ENCODE measurements around the gene STIM1.

STIM1 gene

GRCh38 chr11:3929649-3930048 is 74.2 kb downstream of the STIM1 start:
- DNase-seq, result no peak
- H3K27me3 Mint-ChIP-seq, result no peaks in the 10 kb centered on the region
- no peaks in the 10 kb centered on the region for H3K9me3 Mint-ChIP-seq
- no peak for ATAC-seq
- peak overlapping the region in 1 of 2 donors; percentile 42 for H3K27ac Mint-ChIP-seq
- no peak overlapping the region for H3K4me3 Mint-ChIP-seq
- peaks cover 49% of the 10 kb centered on the region for H3K4me1 Mint-ChIP-seq

DNA sequence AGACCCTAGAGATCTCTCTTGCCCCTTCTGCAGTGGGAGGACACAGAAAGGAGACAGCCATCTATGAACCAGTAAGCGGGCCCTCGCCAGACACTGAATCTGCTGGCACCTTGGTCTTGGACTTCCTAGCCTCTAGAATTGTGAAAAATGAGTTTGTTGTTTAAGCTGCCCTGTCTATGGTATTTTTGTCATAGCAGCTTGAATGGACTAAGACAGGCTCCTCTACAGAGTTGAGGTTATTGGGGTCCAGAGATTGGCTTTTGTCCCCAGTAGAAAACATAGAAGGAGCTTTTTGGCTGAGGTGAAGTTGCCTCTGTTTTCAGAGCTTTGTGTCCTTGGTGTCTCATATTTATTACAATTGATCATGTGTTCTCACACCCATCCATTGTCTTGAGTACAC is 77.2 kb downstream of the STIM1 start:
- no peak overlapping the region for H3K27ac Mint-ChIP-seq
- peaks cover 73% of the 10 kb centered on the region for H3K4me1 Mint-ChIP-seq
- no peak overlapping the region for H3K4me3 Mint-ChIP-seq
- H3K27me3 Mint-ChIP-seq, result no peaks in the 10 kb centered on the region
- no peaks in the 10 kb centered on the region for H3K9me3 Mint-ChIP-seq
- ATAC-seq, result no peak
- no peak for DNase-seq

GRCh38 chr11:3933165-3933628 is 77.7 kb downstream of the STIM1 start:
- H3K27me3 Mint-ChIP-seq, result no peaks in the 10 kb centered on the region
- ATAC-seq, result no peak
- no peak for DNase-seq
- H3K4me3 Mint-ChIP-seq, result no peak overlapping the region
- peaks cover 73% of the 10 kb centered on the region for H3K4me1 Mint-ChIP-seq
- no peaks in the 10 kb centered on the region for H3K9me3 Mint-ChIP-seq
- H3K27ac Mint-ChIP-seq, result no peak overlapping the region

DNA sequence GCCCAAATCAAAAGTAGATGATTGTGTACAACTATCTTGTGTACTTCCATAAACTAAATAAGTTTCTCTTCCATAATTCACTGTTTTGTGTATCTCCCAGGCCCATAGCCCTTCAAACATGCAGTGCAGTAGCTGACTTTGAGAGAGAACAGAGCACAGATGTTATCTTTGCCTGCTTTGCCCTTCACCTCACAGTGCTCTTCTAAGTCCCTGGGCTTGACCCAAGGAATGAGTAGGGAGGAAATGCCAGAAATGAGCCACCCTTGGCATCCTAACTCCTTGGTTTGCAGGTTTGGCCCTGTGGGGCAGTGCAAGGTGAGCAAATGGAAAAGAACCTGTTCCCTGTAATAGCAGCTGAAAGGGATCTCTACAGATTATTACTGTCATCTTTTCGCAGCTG is 79.2 kb downstream of the STIM1 start:
- peaks cover 71% of the 10 kb centered on the region for H3K4me1 Mint-ChIP-seq
- no peaks in the 10 kb centered on the region for H3K9me3 Mint-ChIP-seq
- no peak overlapping the region for H3K4me3 Mint-ChIP-seq
- H3K27ac Mint-ChIP-seq, result no peak overlapping the region
- DNase-seq (no peak), ATAC-seq (no peak)
- H3K27me3 Mint-ChIP-seq, result no peaks in the 10 kb centered on the region

DNA sequence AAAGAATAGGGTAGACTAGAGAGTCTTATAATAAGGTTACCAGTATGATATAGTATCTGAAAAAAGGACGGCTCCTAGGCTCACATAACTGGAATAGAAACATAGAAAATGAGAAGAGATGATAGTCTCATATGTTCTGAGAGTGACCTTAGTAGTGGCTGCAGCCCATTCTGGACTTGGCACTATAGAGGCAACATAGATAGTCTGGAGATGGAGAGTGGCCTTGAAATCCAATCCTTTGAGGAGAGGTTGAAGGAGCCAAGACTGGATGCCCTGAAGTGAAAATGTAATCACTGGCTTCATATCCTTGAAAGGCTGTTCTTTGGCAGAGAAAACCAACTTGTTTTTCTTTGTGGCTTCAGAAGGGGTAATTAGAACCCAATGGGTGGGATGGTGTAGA is 81.1 kb downstream of the STIM1 start:
- no peak overlapping the region for H3K27ac Mint-ChIP-seq

GRCh38 chr11:3939211-3939610 is 83.7 kb downstream of the STIM1 start:
- no peaks in the 10 kb centered on the region for H3K27me3 Mint-ChIP-seq
- H3K9me3 Mint-ChIP-seq, result no peaks in the 10 kb centered on the region
- no peak overlapping the region for H3K27ac Mint-ChIP-seq
- peaks cover 92% of the 10 kb centered on the region for H3K4me1 Mint-ChIP-seq
- peak; percentile 45 for ATAC-seq
- no peak for DNase-seq
- H3K4me3 Mint-ChIP-seq, result no peak overlapping the region

More for the DNA sequence above, 81.1 kb downstream of the STIM1 start:
- no peaks in the 10 kb centered on the region for H3K27me3 Mint-ChIP-seq
- no peak for ATAC-seq
- peaks cover 80% of the 10 kb centered on the region for H3K4me1 Mint-ChIP-seq
- no peak for DNase-seq
- H3K4me3 Mint-ChIP-seq, result no peak overlapping the region
- H3K9me3 Mint-ChIP-seq, result no peaks in the 10 kb centered on the region

DNA sequence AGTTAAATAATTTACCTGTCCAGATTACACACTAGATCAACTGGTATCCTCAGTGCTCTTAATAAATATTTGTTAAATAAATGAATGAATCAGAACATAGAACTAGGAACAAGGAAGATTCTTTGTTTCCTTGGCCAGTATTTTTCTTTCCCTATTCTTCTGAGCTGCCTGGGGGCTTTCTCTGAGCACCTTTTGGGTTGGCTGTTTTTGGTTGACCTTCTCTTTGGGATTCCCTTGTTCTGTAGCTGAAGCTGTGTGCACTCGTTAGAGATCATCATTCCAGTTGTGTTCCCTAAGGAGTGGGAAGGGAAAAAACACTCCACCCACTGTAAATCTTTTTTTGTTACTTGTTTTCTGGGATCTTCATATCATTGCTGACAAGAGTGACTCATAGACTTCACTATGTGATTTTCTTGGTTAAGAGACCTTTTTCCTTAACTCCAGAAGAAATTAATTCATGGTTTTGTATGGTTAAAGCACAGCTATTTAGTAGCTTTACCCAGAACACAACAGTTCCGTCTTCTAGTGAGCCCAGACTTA is 84.3 kb downstream of the STIM1 start:
- DNase-seq (no peak), ATAC-seq (no peak)
- Mint-ChIP-seq H3K9me3 (no peaks in the 10 kb centered on the region), H3K4me1 (peaks cover 92% of the 10 kb centered on the region), H3K27ac (no peak overlapping the region), H3K4me3 (no peak overlapping the region), H3K27me3 (no peaks in the 10 kb centered on the region)

DNA sequence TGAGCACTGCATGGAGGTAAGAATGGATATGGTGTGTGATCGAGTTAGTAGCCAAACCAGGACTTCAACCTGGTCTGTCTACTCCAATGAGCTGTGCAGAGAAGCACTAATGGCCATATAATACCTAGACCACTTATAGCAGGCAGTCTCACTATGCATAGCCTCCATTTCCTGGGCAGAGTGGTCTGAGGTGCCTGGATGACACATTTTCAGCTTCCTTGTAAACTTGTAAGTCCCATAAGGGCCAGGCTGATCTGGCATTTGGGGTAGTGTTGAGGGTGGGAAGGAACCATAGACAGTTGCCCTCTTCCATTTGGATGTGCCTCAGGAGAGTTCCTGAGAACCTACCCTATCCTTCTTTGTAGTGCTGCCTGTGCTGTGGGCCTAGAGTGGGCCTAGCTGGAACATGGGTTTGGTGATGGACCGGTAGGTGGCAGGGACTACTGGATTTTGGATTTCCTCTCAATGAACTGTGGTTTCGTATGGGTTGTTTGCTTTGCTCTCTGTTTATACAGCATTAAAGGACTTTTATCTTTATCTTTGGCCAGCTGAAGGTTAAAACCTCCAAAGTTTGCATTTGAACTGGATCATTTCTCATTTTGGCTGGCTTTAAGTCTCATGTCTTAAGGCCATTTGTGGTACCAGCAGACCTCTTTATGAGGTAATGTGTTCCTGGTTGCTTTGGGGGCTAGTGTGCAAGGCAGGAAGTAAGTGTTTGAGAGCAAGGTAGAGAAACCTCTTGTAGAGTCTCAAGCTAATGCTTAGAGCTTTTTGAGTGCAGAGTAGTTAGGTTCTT is 86.9 kb downstream of the STIM1 start:
- peak in 1 of 2 donors; percentile 38 for DNase-seq
- ATAC-seq, result peak; percentile 72
- Mint-ChIP-seq H3K27me3 (no peaks in the 10 kb centered on the region), H3K9me3 (no peaks in the 10 kb centered on the region), H3K27ac (peak overlapping the region; percentile 12 to 89), H3K4me1 (peaks cover 89% of the 10 kb centered on the region), H3K4me3 (peak overlapping the region; percentile 18 to 25)

GRCh38 chr11:3942956-3943497 is 87.6 kb downstream of the STIM1 start:
- peak overlapping the region in 1 of 2 donors; percentile 18 for H3K4me3 Mint-ChIP-seq
- peaks cover 92% of the 10 kb centered on the region for H3K4me1 Mint-ChIP-seq
- no peaks in the 10 kb centered on the region for H3K27me3 Mint-ChIP-seq
- no peak for DNase-seq
- no peaks in the 10 kb centered on the region for H3K9me3 Mint-ChIP-seq
- ATAC-seq, result no peak
- peak overlapping the region in 1 of 2 donors; percentile 89 for H3K27ac Mint-ChIP-seq

- no peak overlapping the region for H3K4me3 Mint-ChIP-seq
- DNase-seq, result no peak
- peaks cover 95% of the 10 kb centered on the region for H3K4me1 Mint-ChIP-seq
- peak overlapping the region in 1 of 2 donors; percentile 24 for H3K27ac Mint-ChIP-seq
- ATAC-seq, result no peak
- no peaks in the 10 kb centered on the region for H3K27me3 Mint-ChIP-seq
- H3K9me3 Mint-ChIP-seq, result no peaks in the 10 kb centered on the region
Observed at GRCh38 chr11:3944198-3944597, 88.7 kb downstream of the STIM1 start.

GRCh38 chr11:3946455-3947017 is 91.1 kb downstream of the STIM1 start:
- ATAC-seq (peak; percentile 19), DNase-seq (no peak)
- Mint-ChIP-seq H3K4me1 (peaks cover 95% of the 10 kb centered on the region), H3K27ac (peak overlapping the region; percentile 92 to 95), H3K27me3 (no peaks in the 10 kb centered on the region), H3K4me3 (peak overlapping the region; percentile 55 to 69), H3K9me3 (no peaks in the 10 kb centered on the region)

DNA sequence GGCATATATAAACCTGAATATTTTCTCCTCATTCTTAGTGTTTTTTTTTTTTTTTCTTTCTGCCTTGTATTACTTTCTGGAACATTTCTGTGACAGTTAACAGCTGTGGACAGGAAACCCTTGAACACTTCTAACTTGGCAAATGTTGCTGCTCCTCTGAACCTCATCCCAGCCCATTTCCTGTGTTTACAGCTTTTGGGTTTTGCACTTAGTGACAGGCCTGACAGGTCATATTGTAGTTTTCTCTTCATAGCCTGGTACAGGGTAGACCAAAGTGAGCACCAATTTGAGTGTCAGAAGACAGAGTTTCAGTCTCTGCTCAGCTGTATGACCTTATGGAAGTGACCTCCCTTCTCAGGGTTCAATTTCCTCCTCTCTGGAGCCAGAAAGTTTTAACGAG is 91.6 kb downstream of the STIM1 start:
- Mint-ChIP-seq H3K9me3 (no peaks in the 10 kb centered on the region), H3K4me1 (peaks cover 95% of the 10 kb centered on the region)

GRCh38 chr11:3949125-3949524 is 93.7 kb downstream of the STIM1 start:
- Mint-ChIP-seq H3K9me3 (peaks cover 0 to 2% of the 10 kb centered on the region in 2 donors), H3K27ac (peak overlapping the region in 1 of 2 donors; percentile 6), H3K4me3 (peak overlapping the region; percentile 32 to 44), H3K27me3 (no peaks in the 10 kb centered on the region), H3K4me1 (peaks cover 95% of the 10 kb centered on the region)
- peak in 1 of 2 donors; percentile 55 for DNase-seq
- peak; percentile 86 for ATAC-seq

More for the DNA sequence above, 91.6 kb downstream of the STIM1 start:
- peak overlapping the region; percentile 55 to 69 for H3K4me3 Mint-ChIP-seq
- DNase-seq, result peak in 1 of 2 donors; percentile 65
- H3K27me3 Mint-ChIP-seq, result no peaks in the 10 kb centered on the region
- peak; percentile 87 for ATAC-seq
- peak overlapping the region; percentile 92 to 95 for H3K27ac Mint-ChIP-seq

DNA sequence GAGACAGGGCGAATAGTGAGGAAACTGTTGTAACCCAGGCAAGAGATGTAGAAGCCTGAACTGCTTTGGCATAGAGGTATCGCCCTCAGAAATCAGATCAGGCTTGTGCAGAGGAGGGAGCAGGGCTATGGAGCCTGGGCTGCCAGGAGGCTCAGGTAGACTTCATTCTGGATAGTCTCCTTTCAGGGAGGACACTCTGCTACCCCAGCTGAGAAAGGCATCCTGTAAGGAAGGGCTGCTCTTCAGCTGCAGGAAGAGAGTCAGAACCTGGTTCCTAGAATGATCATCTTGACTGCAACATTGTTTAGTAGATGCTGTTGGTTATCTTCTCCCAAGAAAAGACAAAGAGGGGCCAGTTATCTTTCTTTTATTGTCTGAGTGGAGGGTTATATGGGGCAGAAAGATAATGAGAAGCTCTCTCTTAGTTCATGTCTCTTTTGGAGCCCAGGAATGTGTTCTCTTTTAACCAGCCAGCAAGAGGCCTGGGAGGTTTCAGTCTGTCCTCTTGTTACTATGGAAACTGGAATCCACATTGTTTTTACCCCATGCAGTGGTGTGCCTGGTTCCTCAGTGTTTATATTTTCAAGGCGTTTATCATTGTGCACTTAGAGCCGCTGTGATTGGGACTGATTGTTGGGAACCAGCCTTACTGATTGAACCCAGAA is 95.7 kb downstream of the STIM1 start:
- Mint-ChIP-seq H3K4me3 (peak overlapping the region; percentile 24 to 49), H3K27ac (peak overlapping the region; percentile 34 to 94), H3K27me3 (no peaks in the 10 kb centered on the region), H3K4me1 (peaks cover 100% of the 10 kb centered on the region), H3K9me3 (peaks cover 0 to 3% of the 10 kb centered on the region in 2 donors)
- DNase-seq (no peak), ATAC-seq (no peak)

GRCh38 chr11:3952715-3953114 is 97.3 kb downstream of the STIM1 start:
- Mint-ChIP-seq H3K27ac (no peak overlapping the region), H3K4me1 (peaks cover 95% of the 10 kb centered on the region), H3K4me3 (peak overlapping the region in 1 of 2 donors; percentile 11), H3K27me3 (no peaks in the 10 kb centered on the region), H3K9me3 (peaks cover 0 to 3% of the 10 kb centered on the region in 2 donors)
- ATAC-seq (no peak), DNase-seq (no peak)
